Small intestine (tissue), 7 donors: ENCODE results near the gene PKP2. TPM values are rescaled to one million over a fixed set of nuclear protein-coding genes. Genes with fewer than 3 reads are reported as not detected.

Experiments
- DNase-seq, 2 donors: peaks; one replicate each; pipeline versions ENCODE4 v3.0.0 to v3.0.0-alpha.2; 2013
- FAIRE-seq: peaks from 2 replicates; lab custom pipeline; 2012; peaks lifted over from hg19 to GRCh38; lab: Jason Lieb, UNC
- H3K27ac ChIP-seq, 3 donors: one replicate each; pipeline ENCODE4 v1.5.1; 2013; ENCODE audit warnings: low read length in 2 of 3, mild to moderate bottlenecking in 2 of 3, control low read depth in 1 of 3, inconsistent platforms in 1 of 3, low read depth in 1 of 3, moderate library complexity in 1 of 3
- H3K27me3 ChIP-seq, 3 donors: one replicate each; pipeline ENCODE4 v1.6.1; 2013; ENCODE audit warnings: low read length in 3 of 3, inconsistent platforms in 1 of 3; ENCODE audit not compliant: control insufficient read depth in 3 of 3, insufficient read depth in 3 of 3
- H3K36me3 ChIP-seq, 3 donors: one replicate each; pipeline ENCODE4 v1.6.1; 2013; ENCODE audit warnings: low read length in 3 of 3, inconsistent platforms in 1 of 3, low read depth in 1 of 3, mild to moderate bottlenecking in 1 of 3, moderate library complexity in 1 of 3; ENCODE audit not compliant: control insufficient read depth in 3 of 3, insufficient read depth in 2 of 3
- H3K4me1 ChIP-seq, 3 donors: one replicate each; pipeline ENCODE4 v1.6.1; 2013; ENCODE audit warnings: low read length in 2 of 3, inconsistent platforms in 1 of 3, low read depth in 1 of 3, mild to moderate bottlenecking in 1 of 3, moderate library complexity in 1 of 3; ENCODE audit not compliant: control insufficient read depth in 3 of 3, insufficient read depth in 2 of 3
- H3K4me3 ChIP-seq, 3 donors: one replicate each; pipeline ENCODE4 v1.5.1; 2013; ENCODE audit warnings: low read length in 3 of 3, control low read depth in 1 of 3, inconsistent platforms in 1 of 3, low read depth in 1 of 3, mild to moderate bottlenecking in 1 of 3, moderate library complexity in 1 of 3
- H3K9me3 ChIP-seq, 2 donors: one replicate each; pipeline ENCODE4 v1.6.1; 2013; ENCODE audit warnings: low read depth in 1 of 2, low read length in 1 of 2; ENCODE audit not compliant: control insufficient read depth in 2 of 2, insufficient read depth in 1 of 2
- WGBS, 3 donors: extraction: QIAGEN DNeasy Blood & Tissue Kit; methylation state at CpG; one replicate each; pipeline ENCODE4 v1.1.7; 2013; 5-methylcytosine and 5-hydroxymethylcytosine counted together
- polyA plus RNA-seq, 4 donors: library from polyadenylated mRNA; stranded (reverse) in 3 of 4; unstranded in 1 of 4; fragments of 200-250 nt in 3 of 4; fragments of 120-200 nt in 1 of 4; gene quantifications; one replicate each; pipeline versions ENCODE4 v1.2.1 to v1.2.3, GENCODE V29; 2013
- donor health status: healthy with polysubstance abuse.
- donor health status: control.
- donor health status: control.
- donor health status: Bipolar disorder and iron deficiency.
- donor health status: healthy.

Gene PKP2
- polyA plus RNA-seq, 4 donors, result 12.7 to 34.7 (median 22.8) TPM

- Histone ChIP-seq H3K4me3 (no peak overlapping the region), H3K4me1 (no peaks in the 10 kb centered on the region), H3K36me3 (peaks cover 0 to 13% (median 2%) of the 10 kb centered on the region in 3 donors), H3K9me3 (no peaks in the 10 kb centered on the region), H3K27ac (no peak overlapping the region), H3K27me3 (no peaks in the 10 kb centered on the region)
- FAIRE-seq (no peak), DNase-seq (no peak)
- 58 to 92% (median 83%) methylated on average over 1 of the region's 1 CpG for WGBS, 3 donors
Measured at GRCh38 chr12:32828120-32828519, 68.5 kb downstream of the PKP2 start.

DNA sequence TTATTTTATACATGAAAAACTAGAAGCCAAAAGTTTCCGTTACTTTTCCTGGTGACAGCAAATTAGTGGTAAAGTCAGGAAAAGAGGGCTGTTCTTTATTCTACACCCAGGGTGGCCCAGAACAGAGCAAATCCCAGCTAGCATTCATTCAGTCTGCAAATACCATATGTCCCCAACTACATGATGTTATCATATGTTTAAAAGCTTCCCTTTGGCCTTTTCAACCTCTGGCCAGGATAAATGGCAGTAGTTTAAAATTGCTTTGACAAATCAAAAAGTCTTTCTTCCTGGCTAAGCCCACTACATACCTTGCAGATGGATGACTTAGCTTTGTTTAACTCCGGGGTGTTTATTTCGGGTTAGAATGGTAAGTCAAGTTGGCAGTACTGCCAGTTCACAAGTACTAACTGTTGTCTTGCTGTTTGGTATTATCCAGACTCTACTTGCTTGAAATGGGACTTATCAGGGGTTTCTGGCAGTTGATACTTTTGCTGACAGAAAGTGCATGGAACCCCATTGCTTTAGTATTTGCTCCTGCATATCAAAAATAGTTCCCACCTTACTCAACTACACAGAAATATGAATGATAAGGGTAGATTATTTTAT, 69.7 kb downstream of the PKP2 start:
- FAIRE-seq (no peak), DNase-seq (no peak)
- Histone ChIP-seq H3K27me3 (no peaks in the 10 kb centered on the region), H3K27ac (no peak overlapping the region), H3K36me3 (peaks cover 0 to 15% (median 5%) of the 10 kb centered on the region in 3 donors), H3K4me3 (no peak overlapping the region), H3K9me3 (no peaks in the 10 kb centered on the region), H3K4me1 (no peaks in the 10 kb centered on the region)
- 57 to 99% (median 88%) methylated on average over 3 of the region's 3 CpGs for WGBS, 3 donors

- Histone ChIP-seq H3K27ac (no peak overlapping the region), H3K4me1 (no peaks in the 10 kb centered on the region), H3K4me3 (no peak overlapping the region), H3K36me3 (peaks cover 2 to 23% (median 10%) of the 10 kb centered on the region in 3 donors), H3K9me3 (no peaks in the 10 kb centered on the region), H3K27me3 (no peaks in the 10 kb centered on the region)
- DNase-seq (no peak), FAIRE-seq (no peak)
- WGBS, 3 donors, result 89 to 95% (median 90%) methylated on average over 1 of the region's 1 CpG
Measured at GRCh38 chr12:32824596-32824995, 72.0 kb downstream of the PKP2 start.

- no peak for DNase-seq
Measured at GRCh38 chr12:32822344-32822743, 74.2 kb downstream of the PKP2 start.

DNA sequence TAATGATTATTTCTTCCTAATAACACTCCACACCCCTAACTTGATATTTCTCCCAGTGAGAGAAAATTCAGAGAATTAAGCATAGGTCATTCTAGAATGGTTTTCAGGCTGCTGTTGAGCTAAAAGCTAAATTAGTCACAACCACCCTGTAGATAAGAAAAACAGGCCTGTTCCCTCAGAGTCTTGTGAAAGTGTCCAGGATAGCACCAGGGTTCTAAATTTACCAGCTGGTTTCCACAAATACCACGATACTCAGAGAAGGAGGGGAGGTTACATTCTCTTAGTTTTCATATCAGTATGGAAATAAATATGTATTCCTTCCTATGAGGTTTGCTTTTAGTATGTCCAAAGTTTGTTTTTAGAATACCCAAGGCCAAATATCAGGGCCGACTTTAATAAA, 74.9 kb downstream of the PKP2 start:
- H3K27ac ChIP-seq, result no peak overlapping the region
- DNase-seq, result no peak
- no peak for FAIRE-seq
- 54 to 84% (median 72%) methylated on average over 2 of the region's 2 CpGs for WGBS, 3 donors
- H3K36me3 ChIP-seq, result peaks cover 2 to 25% (median 10%) of the 10 kb centered on the region in 3 donors
- no peaks in the 10 kb centered on the region for H3K9me3 ChIP-seq
- H3K4me3 ChIP-seq, result no peak overlapping the region
- no peaks in the 10 kb centered on the region for H3K27me3 ChIP-seq
- no peaks in the 10 kb centered on the region for H3K4me1 ChIP-seq

More at GRCh38 chr12:32822344-32822743, 74.2 kb downstream of the PKP2 start:
- H3K4me3 ChIP-seq, result no peak overlapping the region
- H3K36me3 ChIP-seq, result peaks cover 2 to 25% (median 10%) of the 10 kb centered on the region in 3 donors
- no peak overlapping the region for H3K27ac ChIP-seq
- no peaks in the 10 kb centered on the region for H3K4me1 ChIP-seq
- no peaks in the 10 kb centered on the region for H3K27me3 ChIP-seq
- FAIRE-seq, result no peak
- no peaks in the 10 kb centered on the region for H3K9me3 ChIP-seq
- WGBS, 3 donors, result 71 to 80% (median 74%) methylated on average over 5 of the region's 5 CpGs

- no peaks in the 10 kb centered on the region for H3K4me1 ChIP-seq
- 89 to 95% (median 91%) methylated on average over 8 of the region's 8 CpGs for WGBS, 3 donors
- no peaks in the 10 kb centered on the region for H3K9me3 ChIP-seq
- peaks cover 0 to under 1% (median 0%) of the 10 kb centered on the region in 3 donors for H3K27me3 ChIP-seq
- peaks cover 2 to 25% (median 12%) of the 10 kb centered on the region in 3 donors for H3K36me3 ChIP-seq
- H3K27ac ChIP-seq, result no peak overlapping the region
- H3K4me3 ChIP-seq, result no peak overlapping the region
- FAIRE-seq (no peak), DNase-seq (no peak)
Measured at GRCh38 chr12:32821293-32821692, 75.3 kb downstream of the PKP2 start.

DNA sequence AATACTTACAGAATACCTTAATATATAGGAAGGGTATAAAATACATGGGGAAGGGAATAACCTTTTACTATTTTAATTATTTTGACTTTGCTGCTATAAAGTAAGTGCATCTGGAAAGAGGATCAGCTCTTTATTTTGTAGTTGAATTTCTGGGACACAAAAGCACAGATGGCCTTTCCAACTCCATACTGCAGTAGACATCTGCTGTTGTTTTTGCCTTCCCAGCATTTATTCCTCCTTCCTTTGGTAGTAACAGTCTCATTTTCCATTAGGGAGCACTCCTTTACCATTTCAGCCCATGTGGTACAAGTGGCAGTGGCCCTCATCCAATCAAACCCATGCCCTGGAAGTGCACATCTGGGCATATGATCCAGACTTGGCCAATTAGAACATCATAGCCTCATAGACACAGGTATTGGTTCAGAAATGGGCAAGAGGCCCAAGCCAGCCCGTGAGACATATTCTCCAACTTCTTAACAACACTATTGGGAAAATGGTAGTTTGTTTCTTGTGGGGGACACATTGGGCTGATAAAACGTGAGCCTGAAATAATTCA, 76.1 kb downstream of the PKP2 start:
- Histone ChIP-seq H3K36me3 (peaks cover 2 to 22% (median 14%) of the 10 kb centered on the region in 3 donors), H3K9me3 (no peaks in the 10 kb centered on the region), H3K27me3 (peaks cover 0 to 2% (median 0%) of the 10 kb centered on the region in 3 donors), H3K4me1 (no peaks in the 10 kb centered on the region), H3K4me3 (no peak overlapping the region), H3K27ac (no peak overlapping the region)
- WGBS, 3 donors, result 80 to 87% (median 81%) methylated on average over 2 of the region's 2 CpGs
- DNase-seq (no peak), FAIRE-seq (no peak)

DNA sequence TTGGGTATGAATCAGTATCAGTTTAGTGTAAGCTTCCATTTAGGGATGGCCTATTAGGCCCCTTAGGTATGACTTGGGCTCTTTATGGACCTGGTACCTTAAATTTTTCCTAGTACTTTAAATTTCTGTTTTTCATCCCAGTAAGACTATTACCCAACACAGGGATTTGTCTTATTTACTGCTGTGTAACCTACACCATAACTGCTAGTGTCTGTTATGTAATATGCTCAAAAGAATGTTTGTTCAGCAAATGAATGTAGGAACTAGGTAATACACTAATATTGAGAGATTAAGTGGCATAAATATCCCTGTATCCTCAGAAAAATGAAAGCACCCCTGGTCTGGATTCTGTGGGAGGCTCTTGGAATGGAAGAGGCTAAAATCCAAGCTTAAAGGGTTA, 77.2 kb downstream of the PKP2 start:
- H3K4me1 ChIP-seq, result no peaks in the 10 kb centered on the region
- FAIRE-seq (no peak), DNase-seq (no peak)
- no peak overlapping the region for H3K4me3 ChIP-seq
- H3K27me3 ChIP-seq, result peaks cover 0 to 2% (median 0%) of the 10 kb centered on the region in 3 donors
- no peaks in the 10 kb centered on the region for H3K9me3 ChIP-seq
- H3K27ac ChIP-seq, result no peak overlapping the region
- H3K36me3 ChIP-seq, result peaks cover 2 to 20% (median 14%) of the 10 kb centered on the region in 3 donors
